HEK293 (cell line): ENCODE measurements around the gene MMP14.

Experiments
- BCL6B ChIP-seq: fragments of 450-650 bp; formaldehyde crosslinking; IDR thresholded peaks from 2 replicates; pipeline ENCODE4 v1.5.1; 2017; ENCODE audit warnings: missing biosample characterization, missing genetic modification characterization
- EGR2 ChIP-seq: fragments of 450-650 bp; formaldehyde crosslinking; IDR thresholded peaks from 2 replicates; pipeline ENCODE4 v1.5.1; 2016; ENCODE audit warnings: low read depth, missing biosample characterization, missing genetic modification characterization
- KLF16 ChIP-seq: fragments of 450-650 bp; formaldehyde crosslinking; IDR thresholded peaks from 2 replicates; pipeline ENCODE4 v1.5.1; 2017; ENCODE audit warnings: missing biosample characterization, missing genetic modification characterization
- PRDM1 ChIP-seq: fragments of 450-650 bp; formaldehyde crosslinking; IDR thresholded peaks from 2 replicates; pipeline ENCODE4; 2016; ENCODE audit warnings: missing biosample characterization, missing genetic modification characterization
- REST ChIP-seq: fragments of 450-650 bp; formaldehyde crosslinking; IDR thresholded peaks from 2 replicates; pipeline ENCODE4 v1.5.1; 2016; ENCODE audit warnings: missing biosample characterization, missing genetic modification characterization
- YY1 ChIP-seq: fragments of 450-650 bp; formaldehyde crosslinking; IDR thresholded peaks from 2 replicates; pipeline ENCODE4 v1.5.1; 2018; ENCODE audit warnings: missing biosample characterization, missing genetic modification characterization
- ZBTB26 ChIP-seq: fragments of 450-650 bp; formaldehyde crosslinking; optimal IDR thresholded peaks from 2 replicates; pipeline ENCODE3; 2016; ENCODE audit warnings: missing biosample characterization, mild to moderate bottlenecking, missing genetic modification characterization
- ZBTB48 ChIP-seq: fragments of 450-650 bp; formaldehyde crosslinking; IDR thresholded peaks from 2 replicates; pipeline ENCODE4 v1.5.1; 2016; ENCODE audit warnings: missing biosample characterization, missing genetic modification characterization
- ZIC2 ChIP-seq: fragments of 450-650 bp; formaldehyde crosslinking; IDR thresholded peaks from 2 replicates; pipeline ENCODE4 v1.5.1; 2016; ENCODE audit warnings: missing biosample characterization, missing genetic modification characterization
- ZNF10 ChIP-seq: fragments of 450-650 bp; formaldehyde crosslinking; IDR thresholded peaks from 2 replicates; pipeline ENCODE4 v1.5.1; 2017; ENCODE audit warnings: missing biosample characterization, missing genetic modification characterization
- ZNF174 ChIP-seq: fragments of 450-650 bp; formaldehyde crosslinking; IDR thresholded peaks from 2 replicates; pipeline ENCODE4 v1.5.0; 2017; ENCODE audit warnings: missing biosample characterization, mild to moderate bottlenecking, missing genetic modification characterization
- ZNF2 ChIP-seq: fragments of 450-650 bp; formaldehyde crosslinking; IDR thresholded peaks from 2 replicates; pipeline ENCODE4 v1.5.1; 2016; ENCODE audit warnings: missing biosample characterization, missing genetic modification characterization
- ZNF23 ChIP-seq: fragments of 450-650 bp; formaldehyde crosslinking; IDR thresholded peaks from 2 replicates; pipeline ENCODE4 v1.5.1; 2016; ENCODE audit warnings: missing biosample characterization, missing genetic modification characterization, borderline replicate concordance
- ZNF239 ChIP-seq: fragments of 450-650 bp; formaldehyde crosslinking; IDR thresholded peaks from 2 replicates; pipeline ENCODE4 v1.5.1; 2016; ENCODE audit warnings: missing biosample characterization, missing genetic modification characterization
- ZNF362 ChIP-seq: fragments of 450-650 bp; formaldehyde crosslinking; IDR thresholded peaks from 2 replicates; pipeline ENCODE4 v1.5.1; 2016; ENCODE audit warnings: missing biosample characterization, missing genetic modification characterization
- ZNF398 ChIP-seq: fragments of 450-650 bp; formaldehyde crosslinking; IDR thresholded peaks from 2 replicates; pipeline ENCODE4 v1.5.1; 2017; ENCODE audit warnings: missing biosample characterization, missing genetic modification characterization
- ZNF416 ChIP-seq: fragments of 450-650 bp; formaldehyde crosslinking; IDR thresholded peaks from 2 replicates; pipeline ENCODE4 v1.5.1; 2016; ENCODE audit warnings: missing biosample characterization, missing genetic modification characterization
- ZNF426 ChIP-seq: fragments of 450-650 bp; formaldehyde crosslinking; IDR thresholded peaks from 2 replicates; pipeline ENCODE4 v1.5.1; 2017; ENCODE audit warnings: missing biosample characterization, missing genetic modification characterization, mild to moderate bottlenecking, inconsistent platforms, moderate library complexity
- ZNF521 ChIP-seq: fragments of 450-650 bp; formaldehyde crosslinking; IDR thresholded peaks from 2 replicates; pipeline ENCODE4 v1.5.1; 2017; ENCODE audit warnings: missing biosample characterization, mild to moderate bottlenecking, missing genetic modification characterization
- ZNF529 ChIP-seq: fragments of 450-650 bp; formaldehyde crosslinking; IDR thresholded peaks from 2 replicates; pipeline ENCODE4 v1.5.1; 2017; ENCODE audit warnings: missing genetic modification characterization, missing biosample characterization; ENCODE audit not compliant: insufficient replicate concordance
- ZNF600 ChIP-seq: fragments of 450-650 bp; formaldehyde crosslinking; IDR thresholded peaks from 2 replicates; pipeline ENCODE4 v1.5.1; 2016; ENCODE audit warnings: missing biosample characterization, missing genetic modification characterization
- ZNF639 ChIP-seq: fragments of 450-650 bp; formaldehyde crosslinking; IDR thresholded peaks from 2 replicates; pipeline ENCODE4 v1.5.1; 2016; ENCODE audit warnings: missing biosample characterization, missing genetic modification characterization
- ZNF704 ChIP-seq: fragments of 450-650 bp; formaldehyde crosslinking; IDR thresholded peaks from 2 replicates; pipeline ENCODE4 v1.5.1; 2016; ENCODE audit warnings: missing biosample characterization, missing genetic modification characterization
- ZNF76 ChIP-seq: fragments of 450-650 bp; formaldehyde crosslinking; IDR thresholded peaks from 2 replicates; pipeline ENCODE4; 2016; ENCODE audit warnings: low read depth, missing biosample characterization, missing genetic modification characterization, borderline replicate concordance
- ZNF843 ChIP-seq: fragments of 450-650 bp; formaldehyde crosslinking; IDR thresholded peaks from 2 replicates; pipeline ENCODE4 v1.5.1; 2016; ENCODE audit warnings: missing biosample characterization, missing genetic modification characterization
- ZSCAN4 ChIP-seq: fragments of 450-650 bp; formaldehyde crosslinking; IDR thresholded peaks from 2 replicates; pipeline ENCODE4 v1.5.1; 2017; ENCODE audit warnings: missing biosample characterization, missing genetic modification characterization

The MMP14 gene

GRCh38 chr14:22886500-22887259 lies 50.3 kb downstream of the MMP14 start (continued):
- no peak for TF ChIP-seq ZNF362 (tag by site-specific recombination)
- TF ChIP-seq ZNF600 = peak; percentile 80
- TF ChIP-seq ZBTB26 = peak; percentile 46
- no peak for TF ChIP-seq ZNF704 (tag by site-specific recombination)
- peak; percentile 67; the same call in 1 of the 2 replicates for TF ChIP-seq ZNF76 (tag by site-specific recombination)
- TF ChIP-seq ZNF843 (tag by site-specific recombination) = no peak
- no peak for TF ChIP-seq ZNF10
- TF ChIP-seq EGR2 (tag by site-specific recombination) = peak; percentile 57; the same call in 1 of the 2 replicates
- 0 out of 2 replicates have a peak, but pooled peaks have one; percentile 25 for TF ChIP-seq ZNF398 (tag by site-specific recombination)
- no peak for TF ChIP-seq ZNF23 (tag by site-specific recombination)
- no peak for TF ChIP-seq ZNF426 (tag by site-specific recombination)
- TF ChIP-seq ZNF521 = no peak
- TF ChIP-seq PRDM1 (tag by site-specific recombination) = no peak
- no peak for TF ChIP-seq ZSCAN4
- TF ChIP-seq ZNF416 (tag by site-specific recombination) = no peak
- 0 out of 2 replicates have a peak, but pooled peaks have one; percentile 36 for TF ChIP-seq REST (tag by site-specific recombination)
- TF ChIP-seq KLF16 = no peak
- TF ChIP-seq ZNF529 (tag by site-specific recombination) = no peak
- peak; percentile 20; the same call in 1 of the 2 replicates for TF ChIP-seq ZIC2 (tag by site-specific recombination)
- no peak for TF ChIP-seq ZNF639 (tag by site-specific recombination)
- TF ChIP-seq ZNF2 (tag by site-specific recombination) = no peak; the same call in 1 of the 2 replicates
- TF ChIP-seq ZBTB48 (tag by site-specific recombination) = no peak
- TF ChIP-seq ZNF239 (tag by site-specific recombination) = no peak
- no peak for TF ChIP-seq ZNF174 (tag by site-specific recombination)
- peak; percentile 60 for TF ChIP-seq BCL6B (tag by site-specific recombination)
- TF ChIP-seq YY1 = 0 out of 2 replicates have a peak, but pooled peaks have one; percentile 31
